Activated CD4-positive, alpha-beta T cell treated with anti-CD3 and anti-CD28 coated beads, Interleukin-2, amount 50 U/mL, for 1 hour (primary cell): Measurements from ENCODE around the gene CFAP126.
"Not testable (repeated sequence)": the region's sequence is repeated elsewhere in the genome, so short reads cannot be mapped to it uniquely, and the experiment has no call there.

Experiments
- DNase-seq: peaks from one replicate; pipeline ENCODE4 v3.0.0-alpha.2; 2020

The CFAP126 gene

GRCh38 chr1:161379071-161379470 lies 11.4 kb upstream of the CFAP126 start:
- no peak for DNase-seq

- DNase-seq = no peak
These were observed 10.3 kb upstream of the CFAP126 start for GRCh38 chr1:161378014-161378413.

GRCh38 chr1:161374373-161374772 lies 6.7 kb upstream of the CFAP126 start:
- no peak for DNase-seq

- no peak for DNase-seq
These were observed 5.8 kb upstream of the CFAP126 start for GRCh38 chr1:161373442-161373841.

- DNase-seq = no peak
These were observed 2.5 kb downstream of the CFAP126 start for GRCh38 chr1:161365207-161365606.

GRCh38 chr1:161364332-161364731 lies 3.3 kb downstream of the CFAP126 start:
- DNase-seq = no peak

GRCh38 chr1:161359291-161359690 lies 8.4 kb downstream of the CFAP126 start:
- DNase-seq = no peak

GRCh38 chr1:161357073-161357472 lies 10.6 kb downstream of the CFAP126 start:
- no peak for DNase-seq

- no peak for DNase-seq
These were observed 16.2 kb downstream of the CFAP126 start for GRCh38 chr1:161351482-161351881.

GRCh38 chr1:161350671-161351070 lies 17.0 kb downstream of the CFAP126 start:
- no peak for DNase-seq

GRCh38 chr1:161342821-161343220 lies 24.9 kb downstream of the CFAP126 start:
- no peak for DNase-seq

- no peak for DNase-seq
These were observed 25.5 kb downstream of the CFAP126 start for GRCh38 chr1:161342177-161342576.

- no peak for DNase-seq
These were observed 31.9 kb downstream of the CFAP126 start for GRCh38 chr1:161335796-161336195.

- DNase-seq = no peak
These were observed 34.5 kb downstream of the CFAP126 start for GRCh38 chr1:161333166-161333565.

GRCh38 chr1:161330346-161330745 lies 37.3 kb downstream of the CFAP126 start:
- no peak for DNase-seq

- no peak for DNase-seq
These were observed 43.7 kb downstream of the CFAP126 start for GRCh38 chr1:161324020-161324419.

GRCh38 chr1:161315841-161316674 lies 51.6 kb downstream of the CFAP126 start:
- not testable (repeated sequence) for DNase-seq
